ENCODE measurements around the gene PAQR9. TPM values are rescaled to one million over a fixed set of nuclear protein-coding genes. Genes with fewer than 3 reads are reported as not detected.

The PAQR9 gene
- total RNA-seq, 1 donor from 2014 or later, result 0.23 TPM

DNA sequence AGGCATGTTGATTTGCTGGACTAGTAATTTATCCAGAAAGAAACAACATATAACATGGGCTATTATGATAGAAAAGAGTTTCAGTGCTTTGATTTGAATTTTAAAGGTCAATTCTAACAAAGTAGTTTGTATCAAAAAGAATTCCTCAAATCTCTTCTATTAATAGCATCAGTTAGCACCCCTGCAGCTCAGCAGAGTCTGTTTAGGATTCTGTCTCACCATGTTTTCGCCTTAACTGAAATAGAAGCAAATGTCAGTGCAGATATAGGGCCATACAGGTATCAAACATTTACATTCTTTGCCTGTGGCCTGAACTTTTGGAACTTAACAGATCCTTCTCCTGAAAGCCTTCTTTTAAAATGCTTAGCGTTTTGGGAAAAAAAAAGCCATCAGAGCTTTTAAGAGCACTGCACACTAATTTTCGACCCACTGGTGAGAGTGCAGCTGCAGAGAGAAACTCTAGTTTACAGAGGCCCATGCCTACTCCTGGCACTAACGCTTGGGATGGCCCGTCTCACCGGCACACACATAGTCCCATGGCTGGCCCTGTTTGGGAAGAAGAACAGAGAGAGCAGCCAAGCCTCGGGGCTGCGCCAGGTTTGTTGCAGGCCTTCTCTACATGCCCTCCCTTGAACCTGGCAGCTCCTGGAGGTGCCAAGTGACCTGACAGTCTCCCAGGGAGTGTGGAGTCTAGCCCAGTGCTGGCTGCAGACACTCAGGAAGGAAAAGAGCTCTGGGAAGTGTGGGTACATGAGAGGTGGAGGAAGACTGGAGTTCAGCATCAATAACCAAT is 9.9 kb upstream of the PAQR9 start:
- Mint-ChIP-seq H3K27ac (ENCODE audit: unreplicated experiment) (no peak overlapping the region), H3K9me3 (ENCODE audit: unreplicated experiment) (no peaks in the 10 kb centered on the region), H3K27me3 (ENCODE audit: low read depth, unreplicated experiment) (peaks cover 7% of the 10 kb centered on the region), H3K4me1 (ENCODE audit: low read depth, unreplicated experiment) (no peaks in the 10 kb centered on the region), H3K4me3 (ENCODE audit: unreplicated experiment) (no peak overlapping the region), H3K36me3 (ENCODE audit: low read depth, unreplicated experiment) (no peaks in the 10 kb centered on the region)
- Histone ChIP-seq H3K4me1 (ENCODE audit: insufficient read depth, low read length) (peaks cover 6% of the 10 kb centered on the region), H3K27ac (ENCODE audit: low read depth, low read length) (no peak overlapping the region), H3K4me2 (ENCODE audit: low read length) (no peak overlapping the region), H3K79me2 (ENCODE audit: insufficient read depth, low read length) (no peaks in the 10 kb centered on the region), H4K20me1 (ENCODE audit: insufficient read depth, low read length) (no peaks in the 10 kb centered on the region), H3K4me3 (ENCODE audit: insufficient read depth, low read depth, low read length) (no peak overlapping the region), H3K9me3 (ENCODE audit: insufficient read depth, low read depth, low read length) (no peaks in the 10 kb centered on the region), H3K36me3 (ENCODE audit: insufficient read depth, low read length) (no peaks in the 10 kb centered on the region), H3K27me3 (ENCODE audit: insufficient read depth, low read length) (peaks cover 3% of the 10 kb centered on the region), H3K9ac (ENCODE audit: low read length) (no peak overlapping the region), H2AFZ (ENCODE audit: low read depth, low read length) (no peak overlapping the region)
- FAIRE-seq, result no peak
- TF ChIP-seq, protein P1, sequence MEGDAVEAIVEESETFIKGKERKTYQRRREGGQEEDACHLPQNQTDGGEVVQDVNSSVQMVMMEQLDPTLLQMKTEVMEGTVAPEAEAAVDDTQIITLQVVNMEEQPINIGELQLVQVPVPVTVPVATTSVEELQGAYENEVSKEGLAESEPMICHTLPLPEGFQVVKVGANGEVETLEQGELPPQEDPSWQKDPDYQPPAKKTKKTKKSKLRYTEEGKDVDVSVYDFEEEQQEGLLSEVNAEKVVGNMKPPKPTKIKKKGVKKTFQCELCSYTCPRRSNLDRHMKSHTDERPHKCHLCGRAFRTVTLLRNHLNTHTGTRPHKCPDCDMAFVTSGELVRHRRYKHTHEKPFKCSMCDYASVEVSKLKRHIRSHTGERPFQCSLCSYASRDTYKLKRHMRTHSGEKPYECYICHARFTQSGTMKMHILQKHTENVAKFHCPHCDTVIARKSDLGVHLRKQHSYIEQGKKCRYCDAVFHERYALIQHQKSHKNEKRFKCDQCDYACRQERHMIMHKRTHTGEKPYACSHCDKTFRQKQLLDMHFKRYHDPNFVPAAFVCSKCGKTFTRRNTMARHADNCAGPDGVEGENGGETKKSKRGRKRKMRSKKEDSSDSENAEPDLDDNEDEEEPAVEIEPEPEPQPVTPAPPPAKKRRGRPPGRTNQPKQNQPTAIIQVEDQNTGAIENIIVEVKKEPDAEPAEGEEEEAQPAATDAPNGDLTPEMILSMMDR (IDR thresholded peaks at IDR 0.05; ENCODE audit: insufficient read depth, low read depth, low read length), result no peak
- TF ChIP-seq EZH2 (IDR thresholded peaks at IDR 0.05; ENCODE audit: insufficient read depth, low read length), result no peak
- no peak for DNase-seq (ENCODE audit: low read depth)

DNA sequence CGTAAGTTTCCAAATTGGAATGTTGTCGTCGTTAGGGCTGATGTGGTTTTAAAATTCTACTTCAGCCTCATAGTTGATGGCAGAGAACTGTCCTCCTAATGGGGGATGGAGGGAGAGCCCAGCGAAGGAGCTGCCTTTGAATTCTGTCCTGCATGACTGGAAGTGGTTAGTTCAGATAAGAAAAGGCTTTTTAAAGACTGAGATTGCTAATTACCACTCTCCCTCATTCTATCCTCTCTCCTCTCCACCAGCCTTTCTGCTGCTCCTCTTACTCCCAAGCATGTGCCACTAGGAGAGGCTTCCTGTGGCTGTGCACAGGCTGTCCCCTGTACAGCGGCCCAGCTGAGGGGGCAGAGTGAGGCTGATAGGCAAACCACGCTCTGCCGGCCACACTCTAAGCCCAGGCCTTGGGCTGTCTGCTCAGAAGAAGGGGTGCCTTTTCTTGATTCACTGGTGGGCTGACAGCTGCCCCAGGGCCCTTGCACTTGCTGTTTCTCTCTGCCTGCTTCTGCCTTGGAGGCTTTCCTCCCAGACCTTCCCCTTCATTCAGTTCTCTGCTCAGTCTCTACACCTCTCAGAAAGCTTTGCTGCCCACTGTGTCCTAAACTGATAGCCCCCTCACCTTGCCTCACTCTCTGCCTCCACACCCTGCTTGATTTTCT is 8.7 kb upstream of the PAQR9 start:
- H3K9me3 Mint-ChIP-seq (ENCODE audit: unreplicated experiment), result no peaks in the 10 kb centered on the region
- Histone ChIP-seq H3K9me3 (ENCODE audit: insufficient read depth, low read depth, low read length) (no peaks in the 10 kb centered on the region), H3K79me2 (ENCODE audit: insufficient read depth, low read length) (no peaks in the 10 kb centered on the region), H3K4me3 (ENCODE audit: insufficient read depth, low read depth, low read length) (no peak overlapping the region), H3K4me2 (ENCODE audit: low read length) (no peak overlapping the region), H4K20me1 (ENCODE audit: insufficient read depth, low read length) (no peaks in the 10 kb centered on the region), H3K27ac (ENCODE audit: low read depth, low read length) (no peak overlapping the region), H3K27me3 (ENCODE audit: insufficient read depth, low read length) (peaks cover 3% of the 10 kb centered on the region), H3K4me1 (ENCODE audit: insufficient read depth, low read length) (peaks cover 5% of the 10 kb centered on the region), H3K36me3 (ENCODE audit: insufficient read depth, low read length) (no peaks in the 10 kb centered on the region), H2AFZ (ENCODE audit: low read depth, low read length) (no peak overlapping the region), H3K9ac (ENCODE audit: low read length) (no peak overlapping the region)
- H3K4me3 Mint-ChIP-seq (ENCODE audit: unreplicated experiment), result no peak overlapping the region
- peaks cover 7% of the 10 kb centered on the region for H3K27me3 Mint-ChIP-seq (ENCODE audit: low read depth, unreplicated experiment)
- no peak for TF ChIP-seq EZH2 (IDR thresholded peaks at IDR 0.05; ENCODE audit: insufficient read depth, low read length)
- TF ChIP-seq, protein P1 (IDR thresholded peaks at IDR 0.05; ENCODE audit: insufficient read depth, low read depth, low read length), result no peak
- DNase-seq (ENCODE audit: low read depth) (no peak), FAIRE-seq (no peak)
- no peaks in the 10 kb centered on the region for H3K36me3 Mint-ChIP-seq (ENCODE audit: low read depth, unreplicated experiment)
- no peak overlapping the region for H3K27ac Mint-ChIP-seq (ENCODE audit: unreplicated experiment)
- no peaks in the 10 kb centered on the region for H3K4me1 Mint-ChIP-seq (ENCODE audit: low read depth, unreplicated experiment)

DNA sequence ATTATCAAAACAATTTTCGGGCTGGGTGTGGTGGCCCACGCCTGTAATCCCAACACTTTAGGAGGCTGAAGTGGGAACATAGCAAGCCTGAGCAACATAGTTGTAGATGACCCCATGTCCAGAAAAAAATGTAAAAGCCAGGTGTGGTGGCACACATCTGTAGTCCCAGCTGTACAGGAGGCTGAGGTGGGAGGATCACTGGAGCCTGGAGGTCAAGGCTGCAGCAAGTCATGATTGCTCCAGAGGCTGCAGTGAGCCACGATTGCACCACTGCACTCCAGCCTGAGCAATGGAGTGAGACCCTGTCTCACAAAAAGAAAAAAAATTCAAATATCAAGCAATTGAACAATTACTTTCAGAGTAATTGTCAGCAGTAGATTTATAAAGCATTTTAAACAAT is 8.0 kb upstream of the PAQR9 start:
- no peak for FAIRE-seq
- H3K4me2 ChIP-seq (ENCODE audit: low read length), result no peak overlapping the region
- H3K4me1 ChIP-seq (ENCODE audit: insufficient read depth, low read length), result no peaks in the 10 kb centered on the region
- Mint-ChIP-seq H3K27ac (ENCODE audit: unreplicated experiment) (no peak overlapping the region), H3K4me1 (ENCODE audit: low read depth, unreplicated experiment) (no peaks in the 10 kb centered on the region), H3K27me3 (ENCODE audit: low read depth, unreplicated experiment) (peaks cover 7% of the 10 kb centered on the region), H3K9me3 (ENCODE audit: unreplicated experiment) (no peaks in the 10 kb centered on the region), H3K4me3 (ENCODE audit: unreplicated experiment) (no peak overlapping the region), H3K36me3 (ENCODE audit: low read depth, unreplicated experiment) (no peaks in the 10 kb centered on the region)
- H3K27ac ChIP-seq (ENCODE audit: low read depth, low read length), result no peak overlapping the region
- no peak overlapping the region for H2AFZ ChIP-seq (ENCODE audit: low read depth, low read length)
- TF ChIP-seq, protein P1 (IDR thresholded peaks at IDR 0.05; ENCODE audit: insufficient read depth, low read depth, low read length), result no peak
- no peak for TF ChIP-seq EZH2 (IDR thresholded peaks at IDR 0.05; ENCODE audit: insufficient read depth, low read length)
- no peaks in the 10 kb centered on the region for H3K79me2 ChIP-seq (ENCODE audit: insufficient read depth, low read length)
- peaks cover 3% of the 10 kb centered on the region for H3K27me3 ChIP-seq (ENCODE audit: insufficient read depth, low read length)
- DNase-seq (ENCODE audit: low read depth), result no peak
- H3K9ac ChIP-seq (ENCODE audit: low read length), result no peak overlapping the region
- no peaks in the 10 kb centered on the region for H3K36me3 ChIP-seq (ENCODE audit: insufficient read depth, low read length)
- H3K4me3 ChIP-seq (ENCODE audit: insufficient read depth, low read depth, low read length), result no peak overlapping the region
- no peaks in the 10 kb centered on the region for H4K20me1 ChIP-seq (ENCODE audit: insufficient read depth, low read length)
- no peaks in the 10 kb centered on the region for H3K9me3 ChIP-seq (ENCODE audit: insufficient read depth, low read depth, low read length)
